Activated CD8-positive, alpha-beta memory T cell treated with anti-CD3 and anti-CD28 coated beads, Interleukin-2, amount 50 U/mL, for 1 hour (primary cell): ENCODE data around the gene CLEC2A.
"Not testable (repeated sequence)": the region's sequence is repeated elsewhere in the genome, so short reads cannot be mapped to it uniquely, and the experiment has no call there.

Experiments used
- DNase-seq: peaks from one replicate; pipeline ENCODE4 v3.0.0-alpha.2; 2020; ENCODE audit errors: extremely low read depth

CLEC2A gene

GRCh38 chr12:9881246-9881645 is 50.9 kb downstream of the CLEC2A start, which contains the start of gene KLRF2:
Gene KLRF2, plus strand, starts transcription at chr12:9881489. Its CDS starts 107 bp downstream, at chr12:9881596.
- DNase-seq: no peak

- no peak for DNase-seq
Observed at GRCh38 chr12:9880532-9881078, 51.6 kb downstream of the CLEC2A start.

GRCh38 chr12:9876120-9876519 is 56.0 kb downstream of the CLEC2A start:
- DNase-seq: not testable (repeated sequence)

- no peak for DNase-seq
Observed at GRCh38 chr12:9872742-9873141, 59.4 kb downstream of the CLEC2A start.

- DNase-seq: no peak
Observed at GRCh38 chr12:9872162-9872561, 60.0 kb downstream of the CLEC2A start.

GRCh38 chr12:9870286-9870866 is 61.8 kb downstream of the CLEC2A start:
- DNase-seq: no peak

GRCh38 chr12:9869307-9870161 is 62.6 kb downstream of the CLEC2A start, which contains the start of gene CLEC2B:
Gene CLEC2B, minus strand, starts transcription at chr12:9869354.
- DNase-seq: peak; percentile 9

GRCh38 chr12:9868951-9869306 is 63.2 kb downstream of the CLEC2A start:
- no peak for DNase-seq

GRCh38 chr12:9868311-9868801 is 63.8 kb downstream of the CLEC2A start:
- no peak for DNase-seq

GRCh38 chr12:9867531-9867930 is 64.6 kb downstream of the CLEC2A start:
- no peak for DNase-seq

GRCh38 chr12:9866860-9867269 is 65.3 kb downstream of the CLEC2A start:
- DNase-seq: no peak

GRCh38 chr12:9864913-9865675 is 67.1 kb downstream of the CLEC2A start:
- DNase-seq: no peak
